ENCODE data around the gene TBX5.

TBX5 gene

GRCh38 chr12:114441545-114441944 is 35.6 kb upstream of the TBX5 start:
- no peak overlapping the region for H3K4me3 Mint-ChIP-seq
- DNase-seq (no peak), ATAC-seq (replicated peaks) (no peak)
- H3K36me3 Mint-ChIP-seq (ENCODE audit: insufficient read depth), result no peaks in the 10 kb centered on the region
- H3K4me1 Mint-ChIP-seq (ENCODE audit: low read depth in 2 of 2), result no peaks in the 10 kb centered on the region
- no peak overlapping the region for H3K27ac Mint-ChIP-seq
- peaks cover 0 to 2% of the 10 kb centered on the region in 2 donors for H3K9me3 Mint-ChIP-seq
- H3K27me3 Mint-ChIP-seq, result peaks cover 64 to 100% of the 10 kb centered on the region in 2 donors

- Mint-ChIP-seq H3K27ac (no peak overlapping the region), H3K9me3 (peaks cover 0 to 2% of the 10 kb centered on the region in 2 donors)
Measured at GRCh38 chr12:114441039-114441383, 35.1 kb upstream of the TBX5 start.

GRCh38 chr12:114440270-114441038 is 34.5 kb upstream of the TBX5 start:
- H3K4me3 Mint-ChIP-seq, result no peak overlapping the region
- no peak overlapping the region for H3K27ac Mint-ChIP-seq
- H3K27me3 Mint-ChIP-seq, result peaks cover 68 to 96% of the 10 kb centered on the region in 2 donors
- no peak for ATAC-seq (replicated peaks)
- no peaks in the 10 kb centered on the region for H3K4me1 Mint-ChIP-seq (ENCODE audit: low read depth in 2 of 2)
- DNase-seq, result no peak
- H3K9me3 Mint-ChIP-seq, result peaks cover 0 to 2% of the 10 kb centered on the region in 2 donors
- no peaks in the 10 kb centered on the region for H3K36me3 Mint-ChIP-seq (ENCODE audit: insufficient read depth)

More at GRCh38 chr12:114441039-114441383, 35.1 kb upstream of the TBX5 start:
- H3K27me3 Mint-ChIP-seq, result peaks cover 68 to 100% of the 10 kb centered on the region in 2 donors
- ATAC-seq (replicated peaks) (no peak), DNase-seq (no peak)
- no peaks in the 10 kb centered on the region for H3K36me3 Mint-ChIP-seq (ENCODE audit: insufficient read depth)
- no peak overlapping the region for H3K4me3 Mint-ChIP-seq
- no peaks in the 10 kb centered on the region for H3K4me1 Mint-ChIP-seq (ENCODE audit: low read depth in 2 of 2)

GRCh38 chr12:114439817-114440216 is 33.9 kb upstream of the TBX5 start:
- H3K4me1 Mint-ChIP-seq (ENCODE audit: low read depth in 2 of 2), result no peaks in the 10 kb centered on the region
- no peak for DNase-seq
- no peak overlapping the region for H3K4me3 Mint-ChIP-seq
- no peak for ATAC-seq (replicated peaks)
- H3K27me3 Mint-ChIP-seq, result peaks cover 63 to 89% of the 10 kb centered on the region in 2 donors
- peaks cover 0 to 2% of the 10 kb centered on the region in 2 donors for H3K9me3 Mint-ChIP-seq
- no peaks in the 10 kb centered on the region for H3K36me3 Mint-ChIP-seq (ENCODE audit: insufficient read depth)
- no peak overlapping the region for H3K27ac Mint-ChIP-seq

GRCh38 chr12:114439261-114439683 is 33.3 kb upstream of the TBX5 start:
- DNase-seq (no peak), ATAC-seq (replicated peaks) (no peak)
- H3K4me1 Mint-ChIP-seq (ENCODE audit: low read depth in 2 of 2), result no peaks in the 10 kb centered on the region
- no peak overlapping the region for H3K4me3 Mint-ChIP-seq
- peaks cover 0 to 2% of the 10 kb centered on the region in 2 donors for H3K9me3 Mint-ChIP-seq
- peaks cover 57 to 84% of the 10 kb centered on the region in 2 donors for H3K27me3 Mint-ChIP-seq
- no peak overlapping the region for H3K27ac Mint-ChIP-seq
- no peaks in the 10 kb centered on the region for H3K36me3 Mint-ChIP-seq (ENCODE audit: insufficient read depth)

- Mint-ChIP-seq H3K27ac (no peak overlapping the region), H3K36me3 (ENCODE audit: insufficient read depth) (no peaks in the 10 kb centered on the region), H3K4me1 (ENCODE audit: low read depth in 2 of 2) (no peaks in the 10 kb centered on the region), H3K9me3 (peaks cover 0 to 2% of the 10 kb centered on the region in 2 donors), H3K27me3 (peaks cover 53 to 79% of the 10 kb centered on the region in 2 donors), H3K4me3 (no peak overlapping the region)
- ATAC-seq (replicated peaks) (no peak), DNase-seq (no peak)
Measured at GRCh38 chr12:114438635-114439256, 32.8 kb upstream of the TBX5 start.

GRCh38 chr12:114434341-114434740 is 28.4 kb upstream of the TBX5 start:
- no peak overlapping the region for H3K27ac Mint-ChIP-seq
- DNase-seq, result no peak

GRCh38 chr12:114431902-114432301 is 26.0 kb upstream of the TBX5 start:
- peaks cover 7 to 10% of the 10 kb centered on the region in 2 donors for H3K27me3 Mint-ChIP-seq
- H3K9me3 Mint-ChIP-seq, result peaks cover 0 to 2% of the 10 kb centered on the region in 2 donors
- no peaks in the 10 kb centered on the region for H3K36me3 Mint-ChIP-seq (ENCODE audit: insufficient read depth)
- H3K4me1 Mint-ChIP-seq (ENCODE audit: low read depth in 2 of 2), result no peaks in the 10 kb centered on the region
- H3K4me3 Mint-ChIP-seq, result no peak overlapping the region
- H3K27ac Mint-ChIP-seq, result no peak overlapping the region
- ATAC-seq (replicated peaks) (no peak), DNase-seq (no peak)

More at GRCh38 chr12:114434341-114434740, 28.4 kb upstream of the TBX5 start:
- peaks cover 22 to 35% of the 10 kb centered on the region in 2 donors for H3K27me3 Mint-ChIP-seq
- H3K4me3 Mint-ChIP-seq, result no peak overlapping the region
- ATAC-seq (replicated peaks), result no peak
- H3K4me1 Mint-ChIP-seq (ENCODE audit: low read depth in 2 of 2), result no peaks in the 10 kb centered on the region
- H3K36me3 Mint-ChIP-seq (ENCODE audit: insufficient read depth), result no peaks in the 10 kb centered on the region
- peaks cover 0 to 2% of the 10 kb centered on the region in 2 donors for H3K9me3 Mint-ChIP-seq

GRCh38 chr12:114430306-114430705 is 24.4 kb upstream of the TBX5 start:
- Mint-ChIP-seq H3K27me3 (no peaks in the 10 kb centered on the region), H3K9me3 (no peaks in the 10 kb centered on the region), H3K36me3 (ENCODE audit: insufficient read depth) (no peaks in the 10 kb centered on the region), H3K4me1 (ENCODE audit: low read depth in 2 of 2) (no peaks in the 10 kb centered on the region), H3K4me3 (no peak overlapping the region), H3K27ac (no peak overlapping the region)
- no peak for ATAC-seq (replicated peaks)
- no peak for DNase-seq

GRCh38 chr12:114425031-114425626 is 19.2 kb upstream of the TBX5 start:
- no peaks in the 10 kb centered on the region for H3K4me1 Mint-ChIP-seq (ENCODE audit: low read depth in 2 of 2)
- H3K27me3 Mint-ChIP-seq, result peaks cover 13 to 21% of the 10 kb centered on the region in 2 donors
- ATAC-seq (replicated peaks), result no peak
- no peak overlapping the region for H3K27ac Mint-ChIP-seq
- H3K4me3 Mint-ChIP-seq, result no peak overlapping the region
- DNase-seq, result no peak
- H3K36me3 Mint-ChIP-seq (ENCODE audit: insufficient read depth), result no peaks in the 10 kb centered on the region
- H3K9me3 Mint-ChIP-seq, result no peaks in the 10 kb centered on the region

GRCh38 chr12:114420944-114421335 is 15.0 kb upstream of the TBX5 start:
- ATAC-seq (replicated peaks) (no peak), DNase-seq (no peak)
- no peak overlapping the region for H3K4me3 Mint-ChIP-seq
- no peaks in the 10 kb centered on the region for H3K36me3 Mint-ChIP-seq (ENCODE audit: insufficient read depth)
- peaks cover 7 to 10% of the 10 kb centered on the region in 2 donors for H3K9me3 Mint-ChIP-seq
- peaks cover 33 to 50% of the 10 kb centered on the region in 2 donors for H3K27me3 Mint-ChIP-seq
- no peaks in the 10 kb centered on the region for H3K4me1 Mint-ChIP-seq (ENCODE audit: low read depth in 2 of 2)
- H3K27ac Mint-ChIP-seq, result no peak overlapping the region

GRCh38 chr12:114420182-114420943 is 14.4 kb upstream of the TBX5 start:
- no peak overlapping the region for H3K4me3 Mint-ChIP-seq
- no peaks in the 10 kb centered on the region for H3K4me1 Mint-ChIP-seq (ENCODE audit: low read depth in 2 of 2)
- no peaks in the 10 kb centered on the region for H3K36me3 Mint-ChIP-seq (ENCODE audit: insufficient read depth)
- peaks cover 7 to 10% of the 10 kb centered on the region in 2 donors for H3K9me3 Mint-ChIP-seq
- no peak for ATAC-seq (replicated peaks)
- no peak overlapping the region for H3K27ac Mint-ChIP-seq
- DNase-seq, result no peak
- peaks cover 34 to 56% of the 10 kb centered on the region in 2 donors for H3K27me3 Mint-ChIP-seq

GRCh38 chr12:114416028-114416427 is 10.1 kb upstream of the TBX5 start:
- DNase-seq (no peak), ATAC-seq (replicated peaks) (no peak)
- H3K27ac Mint-ChIP-seq, result no peak overlapping the region
- H3K36me3 Mint-ChIP-seq (ENCODE audit: insufficient read depth), result no peaks in the 10 kb centered on the region
- H3K4me1 Mint-ChIP-seq (ENCODE audit: low read depth in 2 of 2), result no peaks in the 10 kb centered on the region
- peaks cover 7 to 10% of the 10 kb centered on the region in 2 donors for H3K9me3 Mint-ChIP-seq
- H3K27me3 Mint-ChIP-seq, result peaks cover 56 to 83% of the 10 kb centered on the region in 2 donors
- no peak overlapping the region for H3K4me3 Mint-ChIP-seq

Data from effector memory CD8-positive, alpha-beta T cell (primary cell).